Stimulated activated CD4-positive, alpha-beta T cell treated with anti-CD3 and anti-CD28 coated beads, Interleukin-12 subunit alpha, Interleukin-12 subunit beta, amount 100 ng/mL, for 4 hours (primary cell): ENCODE measurements around the gene GNAT1.
"Not testable (repeated sequence)": the region's sequence is repeated elsewhere in the genome, so short reads cannot be mapped to it uniquely, and the experiment has no call there.

ENCODE experiments used
- DNase-seq: peaks from one replicate; pipeline ENCODE4 v3.0.0-alpha.2; 2020

Gene GNAT1

GRCh38 chr3:50224639-50225038, 33.2 kb downstream of the GNAT1 start:
- no peak for DNase-seq

GRCh38 chr3:50226888-50227389, 35.5 kb downstream of the GNAT1 start:
- DNase-seq, result no peak

GRCh38 chr3:50227390-50228183, 36.2 kb downstream of the GNAT1 start:
- peak; percentile 87 for DNase-seq

- not testable (repeated sequence) for DNase-seq
These were observed 36.9 kb downstream of the GNAT1 start for GRCh38 chr3:50228184-50228763.

GRCh38 chr3:50229490-50229889, 38.1 kb downstream of the GNAT1 start:
- no peak for DNase-seq

- no peak for DNase-seq
These were observed 38.8 kb downstream of the GNAT1 start for GRCh38 chr3:50230104-50230793.

GRCh38 chr3:50230794-50231125, 39.4 kb downstream of the GNAT1 start:
- no peak for DNase-seq

- no peak for DNase-seq
These were observed 40.2 kb downstream of the GNAT1 start for GRCh38 chr3:50231581-50231980.

- DNase-seq, result no peak
These were observed 40.9 kb downstream of the GNAT1 start for GRCh38 chr3:50232303-50232702.

- no peak for DNase-seq
These were observed 41.8 kb downstream of the GNAT1 start for GRCh38 chr3:50233176-50233575.

GRCh38 chr3:50235716-50236483, 44.5 kb downstream of the GNAT1 start, which contains the start of gene GNAI2:
Gene GNAI2, plus strand, starts transcription at chr3:50236204. Its CDS starts 132 bp downstream, at chr3:50236336.
- peak; percentile 98 for DNase-seq

GRCh38 chr3:50236484-50237132, 45.2 kb downstream of the GNAT1 start:
- no peak for DNase-seq

- no peak for DNase-seq
These were observed 45.8 kb downstream of the GNAT1 start for GRCh38 chr3:50237133-50237651.

GRCh38 chr3:50237754-50238548, 46.5 kb downstream of the GNAT1 start:
- DNase-seq, result peak; percentile 82

- no peak for DNase-seq
These were observed 47.2 kb downstream of the GNAT1 start for GRCh38 chr3:50238549-50239026.

GRCh38 chr3:50239649-50240048, 48.2 kb downstream of the GNAT1 start:
- DNase-seq, result no peak

- no peak for DNase-seq
These were observed 49.8 kb downstream of the GNAT1 start for GRCh38 chr3:50241163-50241562.

- no peak for DNase-seq
These were observed 50.4 kb downstream of the GNAT1 start for GRCh38 chr3:50241713-50242380.

GRCh38 chr3:50242381-50242770, 51.0 kb downstream of the GNAT1 start:
- DNase-seq, result no peak

- no peak for DNase-seq
These were observed 51.6 kb downstream of the GNAT1 start for GRCh38 chr3:50242851-50243542.
